ENCODE measurements around the gene RAPGEF5.

RAPGEF5 gene

DNA sequence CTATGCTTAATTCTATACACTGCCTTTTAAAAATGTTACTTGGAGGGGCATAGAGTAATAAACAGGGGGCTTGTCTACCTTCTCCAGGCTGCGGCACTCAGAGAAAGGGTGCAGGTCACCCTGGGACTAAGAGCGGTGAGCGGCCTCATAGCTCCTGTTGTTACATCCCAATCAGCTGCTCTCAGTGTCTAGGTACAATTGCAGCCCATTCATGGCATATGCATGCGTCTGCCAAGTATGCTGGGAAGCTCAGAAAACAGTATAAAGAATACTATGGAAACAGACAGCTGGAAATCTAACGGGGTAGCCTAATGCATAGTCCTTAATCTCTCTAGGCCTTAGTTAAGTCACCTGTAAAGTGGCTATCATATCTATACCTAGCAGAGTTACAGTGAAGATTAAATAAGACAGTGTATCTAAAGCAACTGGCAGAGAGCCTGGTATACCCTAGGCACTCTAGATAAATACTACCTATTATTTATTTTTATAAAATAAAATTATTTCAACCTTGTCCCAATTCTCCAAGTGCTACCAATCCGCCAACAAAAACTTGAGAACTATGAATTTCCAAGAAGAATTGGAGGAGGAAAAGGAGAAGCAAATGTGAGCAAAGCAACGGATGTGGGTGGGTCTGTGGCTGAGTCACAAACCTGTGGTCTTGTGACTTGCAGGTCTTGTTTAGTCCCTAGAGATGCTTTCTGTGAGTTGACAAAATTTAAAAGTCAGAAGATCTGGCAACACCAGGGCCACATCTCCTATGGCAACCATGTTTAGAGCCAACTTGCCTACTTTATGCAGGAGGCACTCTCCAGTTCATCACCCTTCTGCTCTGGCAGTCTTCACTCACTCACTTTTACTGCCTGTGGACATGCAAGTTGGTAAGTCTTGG is 183.0 kb downstream of the RAPGEF5 start:
- Histone ChIP-seq H4K20me1 (ENCODE audit: insufficient read depth, low read length) (no peaks in the 10 kb centered on the region), H3K4me2 (ENCODE audit: low read depth, low read length) (no peak overlapping the region), H3K4me3 (ENCODE audit: low read length) (no peak overlapping the region), H3K4me1 (ENCODE audit: low read length) (no peaks in the 10 kb centered on the region), H3K36me3 (replicated peaks; ENCODE audit: insufficient read depth, low read length) (no peaks in the 10 kb centered on the region), H3K9me2 (replicated peaks; ENCODE audit: insufficient read depth, low read length) (no peaks in the 10 kb centered on the region), H3K9ac (ENCODE audit: low read length) (no peak overlapping the region), H2AFZ (ENCODE audit: low read length) (no peak overlapping the region), H3K79me2 (ENCODE audit: low read length) (no peaks in the 10 kb centered on the region), H3F3A (ENCODE audit: insufficient read depth, low read length) (no peaks in the 10 kb centered on the region), H3K9me3 (replicated peaks; ENCODE audit: insufficient read depth, low read length) (no peaks in the 10 kb centered on the region), H3K27ac (ENCODE audit: low read length) (no peak overlapping the region), H3K27me3 (replicated peaks; ENCODE audit: insufficient read depth, low read length) (no peaks in the 10 kb centered on the region)
- no peak for DNase-seq
- TF ChIP-seq, protein P1, sequence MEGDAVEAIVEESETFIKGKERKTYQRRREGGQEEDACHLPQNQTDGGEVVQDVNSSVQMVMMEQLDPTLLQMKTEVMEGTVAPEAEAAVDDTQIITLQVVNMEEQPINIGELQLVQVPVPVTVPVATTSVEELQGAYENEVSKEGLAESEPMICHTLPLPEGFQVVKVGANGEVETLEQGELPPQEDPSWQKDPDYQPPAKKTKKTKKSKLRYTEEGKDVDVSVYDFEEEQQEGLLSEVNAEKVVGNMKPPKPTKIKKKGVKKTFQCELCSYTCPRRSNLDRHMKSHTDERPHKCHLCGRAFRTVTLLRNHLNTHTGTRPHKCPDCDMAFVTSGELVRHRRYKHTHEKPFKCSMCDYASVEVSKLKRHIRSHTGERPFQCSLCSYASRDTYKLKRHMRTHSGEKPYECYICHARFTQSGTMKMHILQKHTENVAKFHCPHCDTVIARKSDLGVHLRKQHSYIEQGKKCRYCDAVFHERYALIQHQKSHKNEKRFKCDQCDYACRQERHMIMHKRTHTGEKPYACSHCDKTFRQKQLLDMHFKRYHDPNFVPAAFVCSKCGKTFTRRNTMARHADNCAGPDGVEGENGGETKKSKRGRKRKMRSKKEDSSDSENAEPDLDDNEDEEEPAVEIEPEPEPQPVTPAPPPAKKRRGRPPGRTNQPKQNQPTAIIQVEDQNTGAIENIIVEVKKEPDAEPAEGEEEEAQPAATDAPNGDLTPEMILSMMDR (IDR thresholded peaks at IDR 0.05; ENCODE audit: low read length) = no peak
- TF ChIP-seq EZH2phosphoT487 (IDR thresholded peaks at IDR 0.05; ENCODE audit: low read length) (no peak), EZH2 (optimal IDR thresholded peaks at IDR 0.05; ENCODE audit: low read depth, low read length) (no peak)

DNA sequence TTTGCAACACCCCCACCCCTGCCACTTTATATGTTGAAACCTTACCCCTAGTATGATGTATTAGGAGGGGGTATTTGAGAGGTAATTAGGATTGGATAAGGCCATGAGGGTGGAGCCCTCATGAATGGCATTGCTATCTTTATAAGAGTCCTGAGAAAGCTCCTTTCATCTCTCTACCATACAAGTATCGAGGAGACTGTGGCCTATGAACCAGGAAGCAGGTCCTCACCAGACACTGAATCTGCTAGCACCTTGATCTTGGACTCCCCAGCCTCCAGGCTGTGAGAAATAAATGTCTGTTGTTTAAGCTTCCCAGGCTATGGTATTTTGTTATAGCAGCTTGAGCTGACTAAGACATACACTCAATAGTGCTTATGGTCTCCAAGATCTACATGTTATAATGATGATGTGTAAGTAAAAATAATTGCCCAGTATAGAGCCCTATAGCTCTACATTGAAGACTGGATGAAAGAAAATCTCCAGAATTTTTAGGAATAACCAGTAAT is 188.8 kb downstream of the RAPGEF5 start:
- Histone ChIP-seq H2AFZ (ENCODE audit: low read length) (no peak overlapping the region), H3K4me2 (ENCODE audit: low read depth, low read length) (no peak overlapping the region), H3K27ac (ENCODE audit: low read length) (no peak overlapping the region), H3K27me3 (replicated peaks; ENCODE audit: insufficient read depth, low read length) (no peaks in the 10 kb centered on the region), H3K9me2 (replicated peaks; ENCODE audit: insufficient read depth, low read length) (no peaks in the 10 kb centered on the region), H3K4me3 (ENCODE audit: low read length) (no peak overlapping the region), H3K9me3 (replicated peaks; ENCODE audit: insufficient read depth, low read length) (no peaks in the 10 kb centered on the region), H4K20me1 (ENCODE audit: insufficient read depth, low read length) (no peaks in the 10 kb centered on the region), H3K79me2 (ENCODE audit: low read length) (no peaks in the 10 kb centered on the region), H3F3A (ENCODE audit: insufficient read depth, low read length) (no peaks in the 10 kb centered on the region), H3K4me1 (ENCODE audit: low read length) (no peaks in the 10 kb centered on the region), H3K9ac (ENCODE audit: low read length) (no peak overlapping the region), H3K36me3 (replicated peaks; ENCODE audit: insufficient read depth, low read length) (no peaks in the 10 kb centered on the region)
- no peak for DNase-seq
- TF ChIP-seq EZH2 (optimal IDR thresholded peaks at IDR 0.05; ENCODE audit: low read depth, low read length) (no peak), EZH2phosphoT487 (IDR thresholded peaks at IDR 0.05; ENCODE audit: low read length) (no peak)

DNA sequence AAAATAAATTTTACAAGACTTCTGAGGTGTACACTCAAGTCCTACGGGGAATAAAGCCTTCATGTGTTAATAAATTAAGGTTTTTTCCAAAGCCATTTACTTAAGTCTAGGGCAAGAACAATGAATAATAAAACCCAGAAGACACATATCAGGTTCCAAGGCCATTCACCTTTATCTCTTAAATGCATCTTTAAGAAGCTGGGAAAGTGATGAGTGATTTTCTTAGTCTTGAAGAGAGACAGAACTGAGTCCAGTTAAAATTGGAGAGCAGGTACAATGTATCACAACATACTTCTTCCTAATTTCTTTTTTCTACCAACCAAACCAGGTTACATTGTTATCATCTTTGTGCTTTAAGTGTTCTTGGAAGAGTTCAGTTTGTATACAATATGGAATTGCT is 189.5 kb downstream of the RAPGEF5 start:
- no peak overlapping the region for H3K4me3 ChIP-seq (ENCODE audit: low read length)
- H3K4me1 ChIP-seq (ENCODE audit: low read length) = no peaks in the 10 kb centered on the region
- no peaks in the 10 kb centered on the region for H3K27me3 ChIP-seq (replicated peaks; ENCODE audit: insufficient read depth, low read length)
- H2AFZ ChIP-seq (ENCODE audit: low read length) = no peak overlapping the region
- no peak overlapping the region for H3K4me2 ChIP-seq (ENCODE audit: low read depth, low read length)
- no peaks in the 10 kb centered on the region for H3K9me3 ChIP-seq (replicated peaks; ENCODE audit: insufficient read depth, low read length)
- no peak overlapping the region for H3K9ac ChIP-seq (ENCODE audit: low read length)
- no peaks in the 10 kb centered on the region for H3K79me2 ChIP-seq (ENCODE audit: low read length)
- no peaks in the 10 kb centered on the region for H4K20me1 ChIP-seq (ENCODE audit: insufficient read depth, low read length)
- no peak for DNase-seq
- no peak for TF ChIP-seq EZH2 (optimal IDR thresholded peaks at IDR 0.05; ENCODE audit: low read depth, low read length)
- TF ChIP-seq EZH2phosphoT487 (IDR thresholded peaks at IDR 0.05; ENCODE audit: low read length) = no peak
- TF ChIP-seq, protein P1 (IDR thresholded peaks at IDR 0.05; ENCODE audit: low read length) = no peak
- H3K9me2 ChIP-seq (replicated peaks; ENCODE audit: insufficient read depth, low read length) = no peaks in the 10 kb centered on the region
- H3K27ac ChIP-seq (ENCODE audit: low read length) = no peak overlapping the region
- no peaks in the 10 kb centered on the region for H3F3A ChIP-seq (ENCODE audit: insufficient read depth, low read length)
- no peaks in the 10 kb centered on the region for H3K36me3 ChIP-seq (replicated peaks; ENCODE audit: insufficient read depth, low read length)

DNA sequence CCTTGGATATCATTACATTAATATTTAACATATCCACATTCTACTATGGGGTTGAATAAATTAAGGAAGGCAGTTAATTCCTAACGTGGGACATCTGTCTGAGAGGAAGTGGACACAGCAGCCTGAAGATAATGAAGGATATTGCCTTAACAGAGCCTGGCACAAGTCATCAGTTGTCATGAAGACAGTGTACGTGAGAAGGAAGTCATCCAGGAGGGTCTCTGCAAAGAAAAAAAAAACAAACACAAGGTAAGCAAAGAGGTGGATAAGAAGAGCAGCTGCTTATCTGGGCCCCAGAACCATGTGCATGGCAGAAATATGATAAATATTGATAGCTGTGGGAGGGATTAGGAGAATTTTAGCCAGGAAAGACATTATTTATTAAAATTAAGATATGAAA is 190.0 kb downstream of the RAPGEF5 start:
- Histone ChIP-seq H2AFZ (ENCODE audit: low read length) (no peak overlapping the region), H3K27me3 (replicated peaks; ENCODE audit: insufficient read depth, low read length) (no peaks in the 10 kb centered on the region), H3K4me3 (ENCODE audit: low read length) (no peak overlapping the region), H3K79me2 (ENCODE audit: low read length) (no peaks in the 10 kb centered on the region), H3K36me3 (replicated peaks; ENCODE audit: insufficient read depth, low read length) (no peaks in the 10 kb centered on the region), H3K4me2 (ENCODE audit: low read depth, low read length) (no peak overlapping the region), H3K9me3 (replicated peaks; ENCODE audit: insufficient read depth, low read length) (no peaks in the 10 kb centered on the region), H3K9me2 (replicated peaks; ENCODE audit: insufficient read depth, low read length) (no peaks in the 10 kb centered on the region), H4K20me1 (ENCODE audit: insufficient read depth, low read length) (no peaks in the 10 kb centered on the region), H3F3A (ENCODE audit: insufficient read depth, low read length) (no peaks in the 10 kb centered on the region), H3K9ac (ENCODE audit: low read length) (no peak overlapping the region), H3K27ac (ENCODE audit: low read length) (no peak overlapping the region), H3K4me1 (ENCODE audit: low read length) (no peaks in the 10 kb centered on the region)
- TF ChIP-seq EZH2phosphoT487 (IDR thresholded peaks at IDR 0.05; ENCODE audit: low read length) = no peak
- TF ChIP-seq, protein P1 (IDR thresholded peaks at IDR 0.05; ENCODE audit: low read length) = no peak
- no peak for DNase-seq
